Activated CD4-positive, alpha-beta T cell treated with anti-CD3 and anti-CD28 coated beads, Interleukin-2, amount 50 U/mL, for 16 hours (primary cell): ENCODE data around the gene SNAP47.

Experiments used
- DNase-seq: peaks from one replicate; pipeline ENCODE4 v3.0.0-alpha.2; 2020

SNAP47 gene

DNA sequence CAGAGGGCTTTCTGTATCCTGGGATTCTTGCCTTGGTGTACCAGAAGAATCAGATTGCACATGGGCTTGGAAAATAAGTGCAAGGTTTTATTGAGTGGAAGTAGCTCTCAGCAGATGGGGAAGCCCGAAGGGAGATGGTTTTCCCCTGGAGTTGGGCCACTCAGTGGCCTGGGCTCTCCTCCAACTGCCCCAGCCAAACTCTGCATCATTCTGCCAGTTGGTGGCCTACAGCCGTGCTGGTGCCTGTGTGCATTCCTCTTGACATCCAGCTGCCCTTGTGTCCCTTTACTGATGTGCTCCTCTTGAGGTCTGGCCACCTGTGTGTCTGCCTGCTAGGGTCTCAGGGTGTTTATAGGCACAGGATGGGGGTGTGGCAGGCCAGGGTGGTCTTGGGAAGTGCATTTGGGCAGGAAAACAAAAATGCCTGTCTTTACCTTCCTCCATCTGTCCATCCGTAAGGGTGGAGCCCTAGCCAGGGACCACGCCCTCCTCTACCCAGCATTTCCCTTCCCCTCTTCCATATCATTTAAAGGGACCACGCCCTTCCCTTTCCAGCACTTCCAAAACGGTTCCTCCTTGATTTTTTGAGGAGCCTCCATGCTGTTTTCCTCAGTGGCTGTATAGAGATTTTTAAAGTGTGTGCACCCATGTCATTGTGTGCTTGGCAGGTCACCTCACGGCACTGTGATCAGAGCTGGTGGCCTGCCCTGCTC is 18.9 kb downstream of the SNAP47 start:
- no peak for DNase-seq

DNA sequence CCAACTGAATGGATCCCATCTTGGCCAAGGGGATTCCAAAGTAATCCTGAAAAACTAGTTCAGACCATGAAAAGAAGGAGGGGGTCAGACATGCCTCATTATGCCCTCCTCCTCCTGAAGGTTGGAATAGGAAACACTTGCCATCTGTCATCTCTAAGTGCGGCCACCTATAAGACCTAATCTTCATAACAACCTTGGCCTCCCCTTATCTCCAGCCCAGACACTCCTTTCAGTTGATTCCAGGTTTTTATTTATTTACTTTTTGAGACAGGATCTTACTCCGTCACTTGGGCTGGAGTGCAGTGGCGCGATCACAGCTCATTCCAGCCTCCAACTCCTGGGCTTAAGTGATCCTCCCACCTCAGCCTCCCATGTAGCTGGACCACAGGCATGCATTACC is 19.7 kb downstream of the SNAP47 start:
- DNase-seq: no peak

DNA sequence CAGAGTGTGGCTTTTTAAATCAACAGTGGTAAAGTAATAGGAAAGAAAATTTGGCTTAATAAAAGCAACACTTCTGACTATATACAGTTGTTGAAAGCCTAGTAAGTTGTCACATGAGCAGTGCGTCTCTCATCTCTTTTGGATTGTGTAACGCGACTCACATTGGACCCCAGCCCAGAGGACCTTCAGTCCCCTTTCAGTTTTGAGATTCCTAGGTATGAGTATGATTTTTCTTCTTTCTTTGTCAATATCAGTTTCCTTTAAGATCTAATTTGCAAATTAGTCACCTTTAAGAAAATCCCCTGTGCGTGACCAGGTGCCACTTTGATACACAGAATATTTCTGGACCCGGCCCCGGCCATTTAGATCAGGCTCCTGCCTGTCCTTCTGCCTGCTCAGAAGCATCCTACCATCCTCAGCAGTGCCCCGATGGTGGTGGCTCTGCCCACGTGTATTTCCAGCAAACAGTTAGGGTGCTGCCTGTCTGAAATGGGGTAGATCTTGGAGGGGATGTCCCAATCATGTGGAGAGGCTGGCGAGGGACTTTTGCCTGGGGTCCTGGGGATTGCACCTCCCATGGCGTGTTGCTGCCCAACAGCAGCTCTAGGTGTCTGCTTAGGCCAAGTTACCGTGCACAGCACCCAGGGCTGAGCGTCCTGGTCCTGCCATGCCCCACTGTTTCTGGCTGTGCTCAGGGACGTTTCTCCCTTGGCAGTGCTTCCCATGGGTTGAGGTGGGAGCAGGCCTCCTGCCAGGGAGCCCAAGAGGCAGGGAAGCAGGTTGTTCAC is 21.1 kb downstream of the SNAP47 start:
- no peak for DNase-seq

DNA sequence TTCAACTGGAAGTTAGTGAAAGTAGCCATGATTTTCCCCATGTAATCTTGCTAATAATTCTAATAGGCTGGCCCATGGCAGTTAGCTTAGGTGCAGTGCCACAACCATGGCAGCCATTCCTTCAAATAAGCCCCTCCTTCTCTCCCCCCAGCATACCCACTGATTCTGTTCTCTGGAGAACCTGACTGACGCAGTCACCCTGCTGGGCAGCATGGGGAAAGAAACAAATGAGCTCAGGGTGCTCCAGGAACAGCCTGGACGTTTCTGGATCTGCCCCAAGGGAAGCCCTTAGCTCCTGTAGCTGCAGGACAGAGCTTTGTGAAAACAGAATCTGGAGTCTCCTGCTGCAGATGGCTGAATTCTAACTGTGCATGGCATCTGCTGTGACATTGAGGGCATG is 22.5 kb downstream of the SNAP47 start:
- DNase-seq: no peak

DNA sequence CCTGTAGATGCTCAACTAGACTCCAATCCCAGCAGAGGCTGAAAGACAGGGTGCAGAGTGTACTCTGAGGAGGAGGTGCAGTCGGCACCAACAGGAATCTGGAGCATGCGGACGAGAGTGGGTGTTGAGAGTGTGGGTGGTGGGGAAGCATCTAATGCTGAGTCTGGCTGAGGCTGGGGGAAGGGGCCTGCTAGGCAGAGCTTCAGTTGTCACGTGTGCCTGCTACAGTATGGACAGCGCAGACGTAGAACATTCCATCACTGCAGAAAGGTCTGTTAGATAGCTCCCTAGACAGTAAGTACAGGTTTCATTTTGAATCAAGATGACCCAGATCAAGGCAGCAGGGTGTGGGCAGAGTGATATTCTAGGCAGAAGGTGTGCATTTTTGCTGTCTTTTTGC is 23.1 kb downstream of the SNAP47 start:
- DNase-seq: peak; percentile 79

DNA sequence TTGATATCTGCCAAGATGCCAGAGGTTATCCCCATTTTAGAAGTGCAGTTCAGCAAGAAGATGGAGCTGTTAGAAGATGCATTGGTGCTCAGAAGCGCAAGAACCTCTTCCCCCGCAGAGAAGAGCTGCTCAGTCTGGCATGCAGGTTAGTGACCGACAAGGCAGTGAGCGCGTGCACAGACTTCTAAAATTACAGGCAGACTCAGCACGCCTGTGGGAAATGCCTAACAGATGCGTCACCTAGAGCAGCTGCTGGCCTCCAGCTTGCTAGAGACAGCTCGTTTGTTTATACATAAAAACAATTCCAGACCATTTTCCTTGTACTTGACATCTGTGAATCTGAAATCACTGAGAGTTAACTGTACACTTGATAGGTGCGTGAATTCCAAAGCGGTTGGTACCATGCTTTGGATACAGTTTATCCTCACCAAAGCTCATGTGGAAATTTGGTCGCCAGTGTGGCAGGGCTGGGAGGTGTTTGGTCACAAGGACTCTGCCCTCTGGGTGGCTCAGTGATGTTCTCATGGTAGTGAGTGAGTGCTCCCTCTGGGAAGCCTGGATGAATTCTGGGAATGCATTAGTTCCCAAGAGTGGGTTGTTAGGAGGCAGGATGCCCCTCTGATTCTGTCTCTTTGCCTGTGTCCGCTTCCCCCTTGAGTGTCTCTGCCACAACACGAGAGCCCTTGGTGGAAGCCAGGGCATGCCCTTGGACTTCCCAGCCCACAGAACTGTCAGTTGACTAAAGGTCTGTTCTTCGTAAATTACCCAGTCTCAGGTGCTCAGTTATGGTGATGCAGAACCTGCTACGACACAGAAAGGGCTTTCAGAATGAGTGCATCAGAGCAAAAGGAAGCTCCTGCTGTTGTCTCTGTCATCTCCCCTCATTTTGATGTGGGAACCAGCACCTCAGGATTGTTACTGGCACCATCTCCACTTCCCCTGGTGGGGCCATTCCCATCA is 24.4 kb downstream of the SNAP47 start:
- peak; percentile 70 for DNase-seq

DNA sequence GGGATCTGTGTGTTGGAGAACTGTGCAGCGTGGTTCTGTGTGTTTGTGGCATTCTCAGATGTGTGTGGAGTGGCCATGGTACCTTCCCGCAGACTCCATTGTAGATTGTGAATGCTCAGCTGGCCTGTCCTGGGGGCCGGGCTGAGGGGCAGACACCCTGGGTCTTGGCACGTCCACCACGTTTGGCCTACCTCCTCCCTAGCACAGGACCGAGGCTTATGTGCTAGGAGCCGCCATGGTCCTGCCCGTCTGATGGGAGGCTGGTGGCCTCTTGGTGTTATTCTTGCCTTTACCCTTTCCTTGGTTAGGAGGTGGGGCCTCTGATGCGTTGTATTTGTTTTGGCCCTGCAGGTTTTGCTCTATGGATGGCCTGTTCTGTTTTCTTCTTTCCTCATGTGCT is 25.1 kb downstream of the SNAP47 start:
- DNase-seq: no peak

DNA sequence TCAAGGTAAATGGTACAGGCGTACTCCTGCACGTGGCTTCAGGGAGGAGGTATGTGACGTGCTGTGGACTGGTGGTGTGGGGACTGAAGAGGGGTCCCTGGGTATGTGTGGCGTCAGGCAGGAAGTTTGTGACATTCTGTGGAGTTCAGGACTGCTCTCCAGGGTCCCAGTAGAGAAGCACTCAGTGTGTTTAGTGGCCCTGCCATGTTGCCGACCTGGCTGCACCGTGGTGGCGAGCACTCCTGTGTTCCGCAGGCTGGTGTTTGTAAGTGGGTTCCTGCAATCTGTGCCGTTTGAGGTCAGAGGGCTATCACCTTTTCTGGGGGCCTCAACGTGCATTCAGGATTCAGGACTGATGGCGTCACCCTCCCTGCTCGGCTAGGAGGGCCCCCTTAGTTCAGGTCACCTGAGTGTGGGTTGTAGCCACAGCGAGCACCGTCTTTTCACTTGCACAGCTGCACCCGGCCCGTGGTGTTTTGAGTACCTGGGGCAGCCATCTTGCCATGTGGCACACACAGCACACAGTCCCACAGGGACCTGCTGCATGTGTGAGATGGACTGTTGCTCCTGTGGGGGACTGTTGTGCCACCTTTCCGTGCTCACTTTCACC is 26.5 kb downstream of the SNAP47 start:
- DNase-seq: no peak

DNA sequence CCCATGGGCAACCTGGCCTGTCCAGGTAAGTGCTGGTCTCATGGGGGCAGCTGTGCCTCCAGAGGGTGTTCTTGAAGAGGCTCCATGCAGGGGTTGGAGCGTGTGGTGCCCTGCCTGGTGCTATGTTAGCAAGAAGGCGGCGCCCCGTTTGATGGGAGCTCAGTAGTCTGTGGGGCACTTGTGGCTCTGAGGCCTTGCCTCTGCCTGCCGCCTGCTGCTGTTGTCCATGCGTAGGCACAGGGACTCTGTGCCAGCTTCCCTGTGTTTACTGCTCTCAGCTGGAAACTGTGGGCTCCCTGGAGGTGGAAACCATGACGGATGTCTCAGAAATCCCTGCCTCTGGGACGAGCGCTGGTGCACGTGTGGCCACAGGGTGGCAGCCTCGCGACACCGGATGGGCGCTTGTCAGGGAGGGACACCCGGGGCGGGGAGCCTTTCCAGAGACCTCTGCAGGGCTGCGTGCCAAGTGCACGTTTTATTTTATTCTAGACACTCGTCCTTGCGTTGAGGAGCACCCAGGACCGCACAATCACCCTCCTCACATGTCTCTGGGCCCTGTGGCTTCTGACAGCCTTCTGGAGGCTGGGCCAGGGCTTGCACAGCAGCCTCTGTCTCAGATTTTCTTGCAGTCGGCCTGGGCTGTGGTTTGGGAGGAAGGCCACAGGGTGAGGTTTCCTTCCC is 27.1 kb downstream of the SNAP47 start:
- DNase-seq: peak; percentile 91

DNA sequence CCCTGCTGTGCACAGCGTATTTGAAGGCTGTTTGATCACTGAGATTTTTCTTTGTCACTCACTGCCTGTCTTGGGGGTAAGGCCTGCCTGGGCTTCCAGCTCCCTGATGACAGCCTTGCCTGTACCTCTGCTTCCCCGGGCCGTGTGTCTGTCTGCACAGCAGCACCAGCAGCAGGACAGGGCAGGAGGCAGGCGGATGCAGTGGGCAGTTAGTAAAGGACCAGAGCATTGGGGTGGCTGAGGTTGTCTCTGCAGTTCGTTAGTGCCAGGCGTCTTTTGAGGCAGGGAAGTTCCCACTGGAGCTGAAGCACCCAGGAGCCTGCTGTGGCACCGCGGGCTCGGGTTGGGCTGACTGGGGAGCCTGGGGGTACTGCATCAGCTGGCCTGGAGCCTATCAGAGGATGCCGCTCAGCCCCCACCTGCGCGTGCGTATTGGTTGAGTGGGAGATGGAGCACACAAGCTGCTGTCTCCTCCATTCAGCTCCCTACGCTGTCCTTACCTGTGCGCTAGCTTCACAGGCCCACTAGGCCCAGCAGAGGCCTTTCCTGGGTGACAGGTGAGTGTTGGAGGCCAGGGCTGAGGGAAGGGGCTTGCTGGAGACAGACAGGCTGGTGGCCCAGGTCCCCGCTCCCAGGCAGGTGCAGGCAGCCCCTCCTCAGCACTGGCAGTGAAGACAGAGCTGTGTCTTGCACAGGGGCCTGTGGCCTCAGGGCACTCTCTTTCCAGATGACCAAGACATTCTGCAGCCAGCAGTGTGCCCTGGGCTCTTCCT is 28.2 kb downstream of the SNAP47 start:
- no peak for DNase-seq

DNA sequence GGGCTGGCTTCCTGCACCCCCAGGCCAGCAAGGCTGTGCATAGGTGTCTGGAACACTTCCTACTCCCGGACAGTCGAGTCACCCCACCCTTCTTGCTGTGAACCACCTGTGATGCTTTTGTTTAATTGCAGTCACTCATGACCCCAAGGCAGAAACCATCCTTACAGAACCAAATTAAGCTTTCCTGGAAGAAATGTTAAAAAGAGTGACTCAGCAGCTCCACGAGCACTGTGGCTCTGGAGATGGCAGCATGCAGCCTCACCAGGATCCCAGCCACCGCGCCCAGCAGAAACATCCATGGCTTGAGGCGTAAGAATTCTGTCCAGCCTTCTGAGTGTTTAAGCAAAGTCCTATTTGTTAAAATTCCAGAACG is 28.8 kb downstream of the SNAP47 start:
- DNase-seq: no peak

DNA sequence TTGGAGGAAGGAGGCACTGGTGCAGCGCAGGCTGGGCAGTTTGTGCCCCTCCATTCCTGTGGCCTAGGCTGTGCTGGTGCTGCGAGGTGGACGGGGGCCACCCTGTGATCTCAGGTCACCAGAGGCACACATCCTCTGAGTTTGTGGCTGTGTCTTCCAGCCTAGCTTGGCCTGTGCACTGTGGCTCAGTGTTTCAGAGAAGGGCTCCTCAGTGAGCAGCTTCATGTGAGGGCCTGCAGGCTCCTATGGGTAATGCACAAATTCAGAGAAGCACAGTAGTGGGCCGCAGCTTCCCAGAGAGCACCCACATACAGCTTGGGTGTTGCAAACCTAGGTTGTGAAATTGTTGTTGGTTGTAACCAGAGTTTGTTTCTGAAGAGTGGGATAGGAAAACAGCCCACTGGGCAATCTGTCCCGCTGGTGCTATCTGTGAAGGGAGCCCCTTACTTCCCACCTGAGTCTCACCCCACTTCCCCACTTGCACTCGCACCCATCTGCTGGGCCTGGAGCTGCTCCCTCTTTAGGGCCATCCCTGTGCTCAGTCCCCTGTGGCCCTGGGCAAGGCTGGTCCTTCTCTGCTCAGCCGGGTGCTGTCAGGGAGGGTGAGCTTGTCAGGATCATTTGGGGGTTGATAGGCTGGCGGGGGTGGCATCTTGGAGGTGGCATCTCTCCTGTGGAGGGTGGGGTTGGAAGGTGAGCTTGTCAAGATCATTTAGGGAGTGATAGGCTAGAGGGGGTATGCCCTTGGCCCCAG is 30.2 kb downstream of the SNAP47 start:
- no peak for DNase-seq

DNA sequence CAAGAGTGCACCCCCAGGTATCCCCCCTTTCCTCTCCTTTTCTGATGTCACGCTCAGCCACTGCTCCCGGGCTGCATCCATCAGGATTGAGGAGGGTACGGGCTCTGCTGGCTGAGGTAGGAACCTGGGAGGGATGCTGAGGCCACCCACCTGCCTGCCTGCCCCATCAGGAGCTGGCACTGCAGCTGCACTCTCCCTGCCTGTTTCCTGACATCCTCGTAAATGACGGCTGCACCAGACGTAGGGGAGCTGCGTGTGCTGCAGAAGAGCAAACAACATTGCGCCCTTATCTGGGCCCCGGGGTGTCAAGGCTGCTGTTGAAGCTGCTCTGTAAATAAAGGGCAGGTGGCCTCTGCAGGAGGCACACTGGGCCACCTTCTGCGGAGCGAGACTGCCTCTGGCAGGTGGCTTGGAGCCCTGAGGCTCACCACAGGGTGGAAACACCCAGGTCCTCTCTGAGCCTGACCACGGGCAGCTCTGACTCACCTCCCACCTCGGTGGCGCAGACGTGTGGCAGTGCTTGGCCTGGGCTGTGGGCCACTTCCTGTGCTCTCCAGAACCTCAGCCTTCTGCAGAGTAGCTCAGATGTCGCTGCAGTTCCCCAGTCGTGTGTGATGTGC is 30.9 kb downstream of the SNAP47 start:
- peak; percentile 89 for DNase-seq

DNA sequence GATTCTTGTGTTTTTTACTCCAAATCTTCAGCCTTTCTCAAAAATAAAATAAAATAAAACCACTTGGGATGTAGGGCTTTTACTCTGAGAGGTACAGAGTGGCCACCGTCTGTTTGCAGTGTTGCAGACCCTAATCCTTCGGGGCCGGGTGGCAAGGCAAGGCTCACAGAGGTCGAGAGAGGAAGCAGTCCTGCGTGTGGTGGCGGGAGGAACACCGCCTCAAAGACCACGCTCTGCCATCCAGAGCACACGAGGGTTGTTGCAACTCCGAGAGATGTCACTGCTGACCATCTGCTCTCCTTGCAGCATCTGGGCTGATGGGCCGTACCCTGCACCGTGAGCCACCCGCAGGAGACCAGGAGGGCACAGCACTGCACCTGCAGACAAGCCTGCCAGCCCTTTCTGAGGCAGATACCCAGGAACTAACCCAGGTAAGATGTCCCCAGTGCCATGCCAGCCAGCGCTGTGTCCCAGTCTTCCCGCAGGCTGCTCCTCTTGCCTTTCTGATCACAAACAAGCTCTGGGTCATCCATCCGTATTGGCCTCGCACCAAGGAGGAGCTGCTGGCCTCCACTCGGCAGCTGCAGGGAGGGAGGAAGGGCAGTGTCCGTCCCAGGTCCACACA is 31.5 kb downstream of the SNAP47 start:
- DNase-seq: no peak

DNA sequence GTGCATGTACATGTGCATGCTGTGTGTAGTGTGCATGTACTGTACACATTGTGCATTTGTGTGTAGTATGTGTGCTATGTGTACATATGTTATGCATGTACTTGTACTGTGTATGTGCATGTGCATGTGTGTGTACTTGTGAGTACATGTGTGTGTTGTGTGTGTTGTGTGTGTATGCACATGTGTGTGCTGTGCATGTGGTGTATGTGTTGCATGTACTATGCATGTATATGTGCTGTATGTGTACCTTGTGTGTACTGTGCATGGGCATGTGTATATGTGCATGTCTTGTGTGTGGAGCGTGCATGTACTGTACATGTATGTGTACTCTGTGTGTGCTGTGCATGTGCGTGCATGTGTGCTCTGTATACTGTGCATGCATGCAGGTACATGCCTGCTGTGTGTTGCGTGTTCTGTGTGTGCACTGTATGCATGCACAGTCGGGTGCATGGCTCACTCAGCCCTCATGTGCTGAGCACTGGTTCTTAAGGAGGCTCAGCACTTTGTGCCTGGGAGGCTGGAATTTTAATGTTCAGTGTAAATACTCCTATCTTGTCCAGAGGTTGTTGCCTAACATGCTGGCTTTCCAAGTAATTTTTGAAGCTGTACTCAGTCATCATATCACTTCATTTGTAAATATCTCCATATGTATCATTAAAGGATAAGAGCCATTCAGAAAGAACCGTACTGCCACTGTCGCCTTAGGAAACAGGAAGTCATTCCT is 32.3 kb downstream of the SNAP47 start:
- no peak for DNase-seq

DNA sequence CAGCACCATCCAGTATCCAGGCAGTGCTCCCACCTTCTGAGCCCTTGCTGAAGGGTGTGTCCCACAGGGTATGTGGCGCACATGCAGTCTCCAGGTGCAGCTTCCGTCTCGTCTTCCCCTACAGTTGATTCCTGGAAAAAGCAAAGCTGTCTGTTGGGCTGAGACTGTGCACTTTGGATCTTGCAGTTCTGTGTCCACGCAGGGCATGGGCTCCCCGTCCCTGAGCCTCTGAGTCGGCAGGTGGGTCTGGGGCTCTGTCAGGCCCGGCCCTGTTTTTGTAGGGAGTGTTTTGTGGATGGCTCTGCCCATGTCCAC is 32.8 kb downstream of the SNAP47 start:
- DNase-seq: no peak

DNA sequence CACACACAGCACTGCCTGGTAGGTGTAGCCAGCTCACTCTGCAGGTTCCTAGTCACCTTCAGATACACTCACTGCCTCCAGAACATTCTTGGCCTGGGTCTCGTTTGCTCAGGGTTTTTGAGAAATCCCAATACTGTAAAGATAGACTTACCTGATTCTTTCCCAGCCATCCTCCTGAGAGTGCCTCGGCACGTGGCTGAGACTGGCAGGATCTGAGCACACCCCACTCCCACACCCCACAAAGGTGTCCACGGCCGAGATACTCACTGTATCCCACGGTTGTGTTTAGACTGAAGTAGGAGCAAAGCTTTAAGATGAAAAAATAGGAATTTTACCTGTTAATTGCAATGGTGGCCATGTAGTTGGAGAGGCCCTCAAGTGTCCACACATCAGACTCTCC is 33.4 kb downstream of the SNAP47 start:
- no peak for DNase-seq

DNA sequence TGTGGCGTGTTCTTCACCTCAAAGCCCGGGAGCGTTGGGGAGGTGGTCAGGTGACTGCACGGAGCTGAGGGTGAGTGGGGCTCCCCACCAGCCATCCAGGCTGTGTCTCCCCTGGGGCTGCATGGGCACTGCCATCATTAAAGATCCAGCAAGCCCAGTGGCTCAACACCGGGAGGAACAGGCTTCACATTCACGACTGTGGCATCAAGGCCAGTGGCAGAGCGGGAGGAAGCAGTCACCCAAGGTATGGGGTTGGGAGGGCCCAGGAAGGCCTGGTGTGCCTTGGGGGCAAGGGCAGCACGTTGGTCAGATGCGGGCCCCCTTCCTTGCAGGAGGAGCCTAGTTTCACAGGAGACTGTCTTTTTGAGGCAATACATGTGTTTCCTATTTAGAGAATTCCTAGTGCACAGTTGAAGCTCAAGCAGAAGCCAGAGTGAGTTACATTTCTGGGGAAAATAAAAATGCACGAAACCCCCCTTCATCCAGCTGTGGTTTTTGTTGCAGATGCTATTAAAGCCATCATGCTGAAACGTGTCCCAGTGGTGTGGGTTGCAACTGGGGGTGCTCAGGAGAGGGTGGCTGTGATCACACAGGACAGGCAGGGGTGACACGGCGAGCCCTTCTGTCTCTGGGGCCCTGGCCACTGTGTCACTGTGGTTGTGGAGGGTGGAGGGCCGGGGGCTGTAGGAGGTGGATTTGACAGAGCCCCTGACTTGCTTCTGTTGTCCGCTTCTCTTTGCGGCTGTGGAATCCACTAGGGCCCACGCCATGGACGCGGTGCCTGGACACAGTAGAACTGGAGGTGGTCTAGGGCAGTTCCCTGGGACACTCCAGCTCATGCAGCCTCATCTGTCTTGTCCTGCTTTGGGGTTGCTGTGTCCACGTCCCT is 34.1 kb downstream of the SNAP47 start:
- DNase-seq: no peak
